ENCODE measurements around the gene PARD3B. TPM values are rescaled to one million over a fixed set of nuclear protein-coding genes. Genes with fewer than 3 reads are reported as not detected.

Gene PARD3B
- total RNA-seq, 4 donors from 2014 or later = 27.8 to 39.3 (median 33.7) TPM

GRCh38 chr2:204881655-204882054, 336.4 kb downstream of the PARD3B start:
- DNase-seq (ENCODE audit: low spot score) (no peak), ATAC-seq (ENCODE audit: low FRiP score) (no peak)
- TF ChIP-seq CTCF (IDR thresholded peaks at IDR 0.05) = no peak

GRCh38 chr2:204885747-204886146, 340.5 kb downstream of the PARD3B start:
- DNase-seq (ENCODE audit: low spot score) = no peak
- TF ChIP-seq CTCF (IDR thresholded peaks at IDR 0.05) = no peak
- no peak for ATAC-seq (ENCODE audit: low FRiP score)

GRCh38 chr2:204886713-204887112, 341.4 kb downstream of the PARD3B start:
- no peak for ATAC-seq (ENCODE audit: low FRiP score)
- no peak for DNase-seq (ENCODE audit: low spot score)
- no peak for TF ChIP-seq CTCF (IDR thresholded peaks at IDR 0.05)

GRCh38 chr2:204888222-204888621, 342.9 kb downstream of the PARD3B start:
- no peak for DNase-seq (ENCODE audit: low spot score)
- TF ChIP-seq CTCF (IDR thresholded peaks at IDR 0.05) = no peak
- no peak for ATAC-seq (ENCODE audit: low FRiP score)

GRCh38 chr2:204890680-204891079, 345.4 kb downstream of the PARD3B start:
- DNase-seq (ENCODE audit: low spot score) = no peak
- TF ChIP-seq CTCF (IDR thresholded peaks at IDR 0.05) = no peak
- ATAC-seq (ENCODE audit: low FRiP score) = no peak

GRCh38 chr2:204891739-204892138, 346.5 kb downstream of the PARD3B start:
- no peak for DNase-seq (ENCODE audit: low spot score)
- ATAC-seq (ENCODE audit: low FRiP score) = no peak

More at GRCh38 chr2:204891739-204892138, 346.5 kb downstream of the PARD3B start:
- no peak for TF ChIP-seq CTCF (IDR thresholded peaks at IDR 0.05)

Measured in omental fat pad (tissue), 4 donors.